GM12878 (cell line): Measurements from ENCODE around the gene PHGDH. TPM values are rescaled to one million over a fixed set of nuclear protein-coding genes. Genes with fewer than 3 reads are reported as not detected.

Source experiments
- ATAC-seq: fragments of 200-7000 bp; cut with Tn5 transposase; 3 replicates; pipeline ENCODE4 v1.9.1; 2020; ENCODE audit warnings: mild to moderate bottlenecking, moderate library complexity
- BruUV-seq: library from RNA; stranded (reverse); fragments of 400-500 nt; replicated peaks from 2 replicates; lab custom pipeline; 2021; lab: Mats Ljungman, UMichigan
- CTCF ChIA-PET: fragments of 300-600 bp; sonication (Branson Sonifier 250); formaldehyde crosslinking; extraction: SDS; loops from one replicate; lab custom pipeline; 2021; ENCODE audit warnings: inconsistent platforms; lab: Yijun Ruan, JAX
- POLR2A ChIA-PET: fragments of 350-600 bp; formaldehyde crosslinking; extraction: SDS; loops from one replicate; lab custom pipeline; 2021; ENCODE audit warnings: inconsistent platforms; lab: Charles Lee
- RAD21 ChIA-PET: fragments of 300-600 bp; sonication (Branson Sonifier 250); formaldehyde crosslinking; loops from one replicate; lab custom pipeline; 2023; ENCODE audit warnings: antibody characterized with exemption; ENCODE audit not compliant: unreplicated experiment; lab: Charles Lee
- SMC1A ChIA-PET: fragments of 300-600 bp; sonication (Branson Sonifier 250); formaldehyde crosslinking; loops from one replicate; lab custom pipeline; 2023; ENCODE audit not compliant: unreplicated experiment, uncharacterized antibody; lab: Charles Lee
- DNase-seq: peaks from one replicate; pipeline ENCODE4 v3.0.0-alpha.2; 2011; ENCODE audit warnings: low read depth, low spot score
- FAIRE-seq: peaks from 3 replicates; lab custom pipeline; 2011; peaks lifted over from hg19 to GRCh38; lab: Jason Lieb, UNC
- H2AFZ ChIP-seq: 2 replicates; pipeline ENCODE4 v1.6.0; 2011; ENCODE audit warnings: low read depth, low read length, control low read depth; ENCODE audit not compliant: control insufficient read depth
- H3K27ac ChIP-seq: 2 replicates; pipeline ENCODE4 v1.5.1; 2011; ENCODE audit warnings: control low read depth; ENCODE audit not compliant: control insufficient read depth, insufficient read depth
- H3K27me3 ChIP-seq, 2 experiments: replicated peaks in 1 of 2; 2 replicates each; pipeline versions ENCODE4 v1.6.0 to v1.6.1; 2011; ENCODE audit warnings: low read length in 1 of 2; ENCODE audit not compliant: control insufficient read depth in 2 of 2, insufficient read depth in 2 of 2
- H3K36me3 ChIP-seq, 2 experiments: 2 replicates each; pipeline ENCODE4 v1.5.1; 2011; ENCODE audit warnings: low read length in 1 of 2; ENCODE audit not compliant: control insufficient read depth in 2 of 2, insufficient read depth in 2 of 2
- H3K4me1 ChIP-seq: 2 replicates; pipeline ENCODE4 v1.6.1; 2011; ENCODE audit warnings: mild to moderate bottlenecking, low read length, moderate library complexity, mixed read lengths; ENCODE audit not compliant: control insufficient read depth, insufficient read depth
- H3K4me2 ChIP-seq: 2 replicates; pipeline ENCODE4 v1.6.0; 2011; ENCODE audit warnings: control low read depth; ENCODE audit not compliant: control insufficient read depth, insufficient read depth
- H3K4me3 ChIP-seq: fragments of 200-600 bp; sonication (generic); 2 replicates; pipeline ENCODE4 v1.5.1; 2016
- H3K79me2 ChIP-seq: 2 replicates; pipeline ENCODE4 v1.6.0; 2011; ENCODE audit warnings: low read length; ENCODE audit not compliant: control insufficient read depth, insufficient read depth
- H3K9ac ChIP-seq: 2 replicates; pipeline ENCODE4 v1.8.0; 2011; ENCODE audit warnings: low read length, control low read depth, mixed read lengths; ENCODE audit not compliant: control insufficient read depth, insufficient read depth
- H3K9me3 ChIP-seq: replicated peaks from 3 replicates; pipeline ENCODE4 v1.5.1; 2011; ENCODE audit warnings: mild to moderate bottlenecking, low read length; ENCODE audit not compliant: control insufficient read depth, insufficient read depth
- H4K20me1 ChIP-seq: 2 replicates; pipeline ENCODE4 v1.6.0; 2011; ENCODE audit not compliant: control insufficient read depth, insufficient read depth
- E2F4 ChIP-seq: IDR thresholded peaks from 2 replicates; pipeline ENCODE4 v1.6.1; 2012; ENCODE audit warnings: low read depth, low read length, improper control_type of control experiment
- EED ChIP-seq: sonication (generic); IDR thresholded peaks from 2 replicates; pipeline ENCODE4 v1.6.1; 2016; ENCODE audit warnings: antibody characterized with exemption, low read depth
- JUNB ChIP-seq: IDR thresholded peaks from 2 replicates; pipeline ENCODE4 v1.6.1; 2016; ENCODE audit warnings: antibody characterized with exemption, mild to moderate bottlenecking
- NR2C2 ChIP-seq: IDR thresholded peaks from 2 replicates; pipeline ENCODE4 v1.6.1; 2011; ENCODE audit warnings: borderline replicate concordance, low read depth; ENCODE audit not compliant: control insufficient read depth, insufficient read length
- NR2F1 ChIP-seq: fragments of 450-650 bp; conservative IDR thresholded peaks from 2 replicates; pipeline ENCODE4 v1.6.1; 2017; ENCODE audit warnings: mild to moderate bottlenecking
- STAT1 ChIP-seq: fragments of 450-650 bp; conservative IDR thresholded peaks from 2 replicates; pipeline ENCODE4 v1.6.1; 2014; ENCODE audit warnings: antibody characterized with exemption, mild to moderate bottlenecking
- ZNF24 ChIP-seq: fragments of 450-650 bp; IDR thresholded peaks from 2 replicates; pipeline ENCODE4 v1.6.1; 2017; ENCODE audit warnings: antibody characterized with exemption, mild to moderate bottlenecking
- WGBS: methylation state at CpG from one replicate; pipeline ENCODE4 v1.1.6; 2016; ENCODE audit warnings: low lambda C conversion rate; ENCODE audit not compliant: insufficient replicate concordance, insufficient coverage; ENCODE audit errors: missing lambda C conversion rate; 5-methylcytosine and 5-hydroxymethylcytosine counted together
- in situ Hi-C: fragments of 300-500 bp; cut with MboI; formaldehyde crosslinking; loops from 9 replicates; pipeline ENCODE4 v1.14.3; 2018; ENCODE audit warnings: mixed read lengths
- intact Hi-C: fragments of 100-400 bp; cut with micrococcal nuclease; formaldehyde crosslinking; loops from one replicate; pipeline ENCODE4 v1.14.2; 2022; ENCODE audit not compliant: unreplicated experiment
- polyA plus RNA-seq, 11 experiments: library from polyadenylated mRNA; depleted of rRNA in 4 of 11; unstranded in 6 of 11; stranded (reverse) in 5 of 11; fragments of >200 nt; fragmentation: Nextera tagmentation in 4 of 11; fragmentation: Illumina TruSeq in 1 of 11; extraction: Ambion mirVana in 4 of 11; extraction: Trizol in 1 of 11; gene quantifications; 1 replicate in 1 of 11; 2 replicates in 10 of 11; pipeline versions ENCODE4 v1.2.1 to v1.2.3, GENCODE V29; 2011 to 2016; ENCODE audit warnings: inconsistent platforms in 2 of 11, missing spikeins in 2 of 11, low read depth in 1 of 11
- total RNA-seq, 4 experiments: library from RNA; depleted of rRNA in 3 of 4; stranded (reverse); fragments of >200 nt in 3 of 4; fragmentation: Illumina TruSeq in 1 of 4; extraction: Trizol in 1 of 4; gene quantifications; 2 replicates each; pipeline versions ENCODE4 v1.2.1 to v1.2.3, GENCODE V29; 2013 to 2021
- TF ChIP-seq, protein P1 (sequence below): fragments of 450-650 bp; IDR thresholded peaks from 2 replicates; pipeline ENCODE4 v1.6.1; 2017; ENCODE audit warnings: mild to moderate bottlenecking

The PHGDH gene
- total and polyA plus RNA-seq, 10 of the 15 experiments (the other 5 are each of a cell fraction or from before 2014, with no cell fraction given) = 3.9 to 47.8 (median 25.9) TPM

DNA sequence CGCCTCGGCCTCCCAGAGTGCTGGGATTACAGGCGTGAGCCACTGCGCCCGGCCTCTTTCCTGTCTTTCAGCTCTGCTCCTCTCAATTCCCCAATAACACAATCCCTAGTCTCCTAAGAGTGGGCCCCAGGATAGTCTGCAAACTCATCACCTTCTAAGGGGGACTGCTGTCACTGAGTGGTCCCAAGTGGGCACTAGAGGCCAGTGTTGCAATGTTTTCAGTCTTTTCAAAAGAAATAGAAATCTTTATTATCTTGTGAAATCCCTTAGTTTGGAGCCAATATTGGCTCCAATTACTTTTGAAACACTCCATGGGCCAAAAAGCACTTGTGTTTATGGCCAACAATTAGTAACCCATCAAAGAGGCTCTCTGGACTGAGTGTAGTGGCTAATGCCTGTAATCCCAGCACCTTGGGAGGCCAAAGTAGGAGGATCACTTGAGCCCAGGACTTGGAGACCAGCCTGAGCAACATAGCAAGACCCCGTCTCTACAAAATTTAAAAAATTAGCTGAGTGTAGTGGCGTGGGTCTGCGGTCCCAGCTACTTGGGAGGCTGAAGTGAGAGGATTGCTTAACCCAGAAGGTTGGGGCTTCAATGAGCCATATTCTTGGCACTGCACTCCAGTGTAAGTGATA, 35.0 kb upstream of the PHGDH start:
- in situ Hi-C loops (loop anchor here (10.0 kb wide), 1 partner anchor 302 kb away; no protein-coding TSS in a partner anchor), intact Hi-C loops (loop anchor here (5.0 kb wide), 1 partner anchor 66 kb away; no protein-coding TSS in a partner anchor)
- H4K20me1 ChIP-seq = no peaks in the 10 kb centered on the region
- RAD21 ChIA-PET = interaction anchor here (0.7 to 6.4 kb wide), 6 partner anchors 10 to 201 kb away, joined by 3 to 55 read pairs (median 22); no protein-coding TSS in a partner anchor
- no peak for DNase-seq
- ATAC-seq = no peak
- FAIRE-seq = no peak
- no peaks in the 10 kb centered on the region; a peak in 1 of 4 replicates for H3K27me3 ChIP-seq
- CTCF ChIA-PET = interaction anchor here (0.6 to 16.0 kb wide), 12 partner anchors 13 to 307 kb away, joined by 3 to 446 read pairs (median 4); partner anchors contain the start of gene ZNF697
- BruUV-seq = no TSS peak
- H3K27ac ChIP-seq = no peak overlapping the region
- no peak overlapping the region for H3K9ac ChIP-seq
- SMC1A ChIA-PET = interaction anchor here (0.9 to 7.2 kb wide), 9 partner anchors 12 to 304 kb away, joined by 3 to 119 read pairs (median 6); no protein-coding TSS in a partner anchor
- POLR2A ChIA-PET = interaction anchor here (1.2 kb wide), 1 partner anchor 10 kb away, joined by 3 read pairs; no protein-coding TSS in a partner anchor
- no peak overlapping the region for H2AFZ ChIP-seq
- TF ChIP-seq ZNF24 (no peak), EED (no peak), E2F4 (no peak), STAT1 (no peak), NR2C2 (no peak), NR2F1 (no peak), JUNB (no peak)
- TF ChIP-seq, protein P1, sequence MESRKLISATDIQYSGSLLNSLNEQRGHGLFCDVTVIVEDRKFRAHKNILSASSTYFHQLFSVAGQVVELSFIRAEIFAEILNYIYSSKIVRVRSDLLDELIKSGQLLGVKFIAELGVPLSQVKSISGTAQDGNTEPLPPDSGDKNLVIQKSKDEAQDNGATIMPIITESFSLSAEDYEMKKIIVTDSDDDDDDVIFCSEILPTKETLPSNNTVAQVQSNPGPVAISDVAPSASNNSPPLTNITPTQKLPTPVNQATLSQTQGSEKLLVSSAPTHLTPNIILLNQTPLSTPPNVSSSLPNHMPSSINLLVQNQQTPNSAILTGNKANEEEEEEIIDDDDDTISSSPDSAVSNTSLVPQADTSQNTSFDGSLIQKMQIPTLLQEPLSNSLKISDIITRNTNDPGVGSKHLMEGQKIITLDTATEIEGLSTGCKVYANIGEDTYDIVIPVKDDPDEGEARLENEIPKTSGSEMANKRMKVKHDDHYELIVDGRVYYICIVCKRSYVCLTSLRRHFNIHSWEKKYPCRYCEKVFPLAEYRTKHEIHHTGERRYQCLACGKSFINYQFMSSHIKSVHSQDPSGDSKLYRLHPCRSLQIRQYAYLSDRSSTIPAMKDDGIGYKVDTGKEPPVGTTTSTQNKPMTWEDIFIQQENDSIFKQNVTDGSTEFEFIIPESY = no peak
- no peaks in the 10 kb centered on the region for H3K9me3 ChIP-seq
- H3K4me2 ChIP-seq = no peak overlapping the region
- no peak overlapping the region for H3K4me3 ChIP-seq
- 63% methylated on average over 8 of the region's 8 CpGs for WGBS
- no peaks in the 10 kb centered on the region for H3K36me3 ChIP-seq
- no peaks in the 10 kb centered on the region for H3K4me1 ChIP-seq
- H3K79me2 ChIP-seq = no peaks in the 10 kb centered on the region
